ENCODE measurements around the gene UXS1.
A peak's percentile ranks its signal among the peaks of the same experiment; 100 is the strongest.
"Not testable (repeated sequence)": the region's sequence is repeated elsewhere in the genome, so short reads cannot be mapped to it uniquely, and the experiment has no call there.

Gene UXS1

DNA sequence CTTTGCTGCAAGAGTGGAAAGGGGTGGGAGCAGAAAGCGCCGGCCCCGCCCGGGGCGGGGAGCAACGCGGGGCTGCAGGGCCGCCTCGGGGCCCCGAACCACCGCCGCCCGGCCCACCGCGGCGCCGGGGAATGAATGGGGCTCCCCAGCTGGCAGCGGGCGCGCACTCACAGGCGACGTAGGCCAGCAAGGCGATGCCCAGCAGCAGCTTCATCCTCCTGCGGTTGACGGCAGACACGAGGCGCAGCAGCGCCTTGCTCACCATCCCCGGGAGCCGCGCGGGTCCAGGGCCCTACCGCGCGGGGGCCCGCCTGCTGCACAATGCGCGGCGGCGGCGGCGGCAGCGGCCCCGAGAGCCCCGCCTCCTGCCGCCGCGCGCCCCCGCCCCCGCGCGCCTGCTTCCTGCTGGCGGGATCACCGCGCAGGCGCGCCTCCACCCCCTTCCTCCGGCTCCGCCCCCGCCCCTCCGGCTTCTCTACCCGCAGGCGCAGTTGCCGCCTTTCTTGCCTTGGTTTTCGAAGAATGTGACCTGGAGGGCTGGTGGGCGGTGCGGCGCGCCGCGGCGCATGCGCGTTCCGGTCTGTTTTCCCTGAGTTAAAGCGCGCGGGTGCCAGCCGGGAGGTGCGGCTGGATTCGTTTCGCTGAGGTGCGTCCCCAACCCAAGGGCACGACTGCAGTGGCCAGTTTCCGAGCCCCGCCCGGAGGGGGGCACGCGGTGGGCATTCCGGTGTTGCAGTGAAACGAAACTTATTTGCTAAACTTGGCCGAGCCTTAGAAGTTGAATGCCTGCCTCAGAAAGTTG is at the start of gene UXS1:
TSS of gene UXS1 (minus strand) at position 325 of the 802 bp plus-strand sequence. CDS start at position 265, 60 bp downstream.
- peak; percentile 93 for DNase-seq

DNA sequence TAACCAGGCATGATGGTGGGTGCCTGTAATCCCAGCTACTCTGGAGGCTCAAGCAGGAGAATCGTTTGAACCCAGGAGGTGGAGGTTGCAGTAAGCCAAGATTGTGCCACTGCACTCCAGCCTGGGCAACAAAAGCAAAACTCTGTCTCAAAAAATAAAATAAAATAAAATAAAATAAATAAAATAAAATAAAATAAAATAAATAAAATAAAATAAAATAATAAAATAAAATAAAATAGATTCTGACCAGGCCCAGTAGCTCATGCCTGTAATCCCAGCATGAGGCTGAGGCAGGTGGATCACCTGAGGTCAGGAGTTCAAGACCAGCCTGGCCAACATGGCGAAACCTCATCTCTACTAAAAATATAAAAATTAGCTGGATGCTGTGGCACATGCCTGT is 45.4 kb upstream of the UXS1 start:
- DNase-seq = not testable (repeated sequence)

DNA sequence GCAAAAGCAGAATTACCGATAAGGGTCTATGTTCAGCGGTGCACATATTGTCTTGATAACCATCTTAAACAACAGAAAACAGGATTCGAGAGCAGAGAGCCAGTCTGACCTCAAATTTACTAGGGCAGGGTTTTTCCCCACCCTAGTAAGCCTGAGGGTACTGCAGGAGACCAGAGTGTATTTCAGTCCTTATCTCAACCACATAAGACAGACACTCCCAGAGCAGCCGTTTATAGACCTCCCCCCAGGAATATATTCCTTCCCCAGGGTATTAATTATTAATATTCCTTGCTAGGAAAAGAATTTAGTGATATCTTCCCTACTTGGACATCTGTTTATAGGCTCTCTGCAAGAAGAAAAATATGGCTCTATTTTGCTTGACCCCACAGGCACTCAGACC is 41.3 kb upstream of the UXS1 start:
- DNase-seq = not testable (repeated sequence)

DNA sequence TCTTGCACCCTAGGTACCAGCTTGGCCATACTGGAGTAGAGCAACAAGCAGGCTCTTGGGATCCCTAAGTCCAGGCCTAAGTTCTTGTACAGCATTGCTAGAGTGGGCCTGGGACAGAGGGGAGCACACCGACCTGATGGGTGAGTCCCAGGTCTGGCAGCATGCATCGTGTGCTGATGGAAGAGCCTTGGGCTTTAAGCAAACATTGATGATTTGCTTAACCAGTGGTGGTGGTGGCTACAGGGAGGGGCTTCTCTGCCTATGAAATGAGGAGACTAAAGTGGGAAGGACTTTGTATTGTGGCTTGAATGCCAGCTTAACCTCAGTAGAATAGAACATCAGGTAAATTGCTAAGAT is 39.2 kb upstream of the UXS1 start:
- no peak for DNase-seq

DNA sequence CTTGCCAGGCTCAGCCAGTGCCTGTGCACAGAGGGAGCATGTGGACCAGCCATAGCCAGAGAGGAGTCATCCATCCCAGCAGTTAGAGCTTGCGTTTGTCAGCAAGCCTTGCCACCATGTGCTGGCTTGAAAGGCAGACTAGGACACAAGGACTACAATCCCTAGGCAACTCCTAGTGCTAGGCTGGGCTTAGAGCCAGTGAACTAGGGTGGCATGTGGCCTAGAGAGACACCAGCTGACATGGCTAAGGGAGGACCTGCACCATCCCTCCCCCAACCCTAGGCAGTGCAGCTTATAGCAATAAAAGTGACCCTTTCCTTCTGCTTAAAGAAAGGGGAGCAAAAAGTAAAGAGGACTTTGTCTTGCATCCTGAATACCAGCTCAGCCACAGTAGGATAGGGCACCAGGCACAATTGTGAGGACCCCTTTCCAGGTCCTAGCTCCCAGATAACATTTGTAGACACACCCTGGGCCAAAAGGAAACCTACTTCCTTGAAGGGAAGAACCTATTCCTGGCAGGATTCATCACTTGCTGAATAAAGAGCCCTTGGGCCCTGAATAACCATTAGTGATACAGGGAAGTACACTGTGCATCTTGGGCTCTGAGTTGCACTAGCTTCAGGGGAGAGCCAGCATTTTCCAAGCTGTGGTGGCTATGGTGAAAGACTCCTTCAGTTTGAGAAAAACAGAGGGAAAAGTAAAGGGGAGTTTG is 38.7 kb upstream of the UXS1 start:
- no peak for DNase-seq

DNA sequence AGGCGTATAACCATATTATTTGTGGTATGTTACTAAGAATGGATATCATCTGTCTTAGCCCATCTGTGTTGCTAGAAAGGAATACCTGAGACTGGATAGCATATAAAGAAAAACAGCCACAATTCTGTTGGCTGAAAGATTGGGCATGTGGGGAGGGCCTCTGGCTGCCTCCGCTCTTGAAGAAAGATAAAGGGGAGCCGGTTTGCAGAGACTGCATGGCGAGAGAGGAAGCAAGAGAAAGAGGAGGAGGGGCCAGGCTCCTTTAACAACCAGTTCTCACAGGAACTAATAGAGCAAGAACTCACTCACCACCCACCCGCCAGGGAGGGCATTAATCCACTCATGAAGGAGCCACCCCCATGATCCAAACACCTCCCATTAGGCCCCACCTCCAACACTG is 29.2 kb upstream of the UXS1 start:
- no peak for DNase-seq

DNA sequence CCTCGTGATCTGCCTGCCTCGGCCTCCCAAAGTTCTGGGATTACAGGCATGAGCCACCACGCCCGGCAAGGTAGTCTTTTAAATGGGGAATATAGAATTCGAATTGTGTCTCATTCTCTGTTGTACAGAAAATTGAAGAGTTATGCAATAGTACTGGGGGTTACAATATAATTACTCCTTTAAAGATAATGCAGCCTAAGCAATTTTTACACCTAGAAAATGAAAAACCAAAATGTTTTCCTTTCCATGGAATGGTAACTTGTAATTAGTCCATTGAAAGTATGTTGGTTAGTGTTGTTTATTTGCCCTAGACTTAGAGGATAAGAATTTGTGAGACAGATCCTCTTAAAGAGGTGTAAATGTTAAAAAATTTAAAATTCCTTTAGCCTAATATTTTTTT is 28.0 kb upstream of the UXS1 start:
- DNase-seq = not testable (repeated sequence)

DNA sequence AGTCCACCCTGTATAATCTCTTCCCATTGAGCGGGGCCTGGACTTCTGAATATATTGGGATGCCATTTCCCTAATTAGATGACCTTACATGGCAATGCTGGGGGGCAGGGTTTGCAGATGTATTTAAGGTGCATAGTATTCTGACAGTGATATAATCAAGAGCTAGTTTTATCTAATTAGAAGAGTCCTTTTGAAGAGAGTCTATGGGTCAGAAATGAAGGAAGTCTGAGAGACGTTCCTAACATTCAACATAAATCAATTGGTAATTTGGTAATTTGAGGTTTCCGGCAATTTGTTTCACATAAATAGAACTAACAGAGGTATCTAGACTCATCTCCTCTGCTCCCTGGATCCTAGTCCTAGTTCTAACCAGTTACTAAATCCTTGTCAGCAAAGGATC is 25.7 kb upstream of the UXS1 start:
- DNase-seq = no peak

DNA sequence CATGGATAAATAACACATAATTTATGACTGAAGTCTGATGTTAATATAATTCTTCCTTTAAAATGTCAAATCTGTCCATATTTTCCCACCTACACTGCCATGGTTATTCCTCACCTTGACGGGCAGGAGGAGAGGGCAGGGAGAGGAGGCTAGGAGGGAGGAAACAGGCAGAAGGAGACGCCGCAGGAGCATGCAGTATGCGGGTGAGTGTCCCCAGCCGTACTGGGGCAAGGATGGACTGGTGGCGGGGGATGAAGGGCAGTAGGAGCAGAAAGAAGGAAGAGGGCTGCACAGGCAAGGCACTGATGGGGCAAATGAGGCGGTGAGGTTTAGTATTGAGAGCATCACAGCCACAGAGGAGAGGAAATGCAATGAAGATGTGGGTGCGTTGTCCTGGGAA is 25.1 kb upstream of the UXS1 start:
- DNase-seq = not testable (repeated sequence)

DNA sequence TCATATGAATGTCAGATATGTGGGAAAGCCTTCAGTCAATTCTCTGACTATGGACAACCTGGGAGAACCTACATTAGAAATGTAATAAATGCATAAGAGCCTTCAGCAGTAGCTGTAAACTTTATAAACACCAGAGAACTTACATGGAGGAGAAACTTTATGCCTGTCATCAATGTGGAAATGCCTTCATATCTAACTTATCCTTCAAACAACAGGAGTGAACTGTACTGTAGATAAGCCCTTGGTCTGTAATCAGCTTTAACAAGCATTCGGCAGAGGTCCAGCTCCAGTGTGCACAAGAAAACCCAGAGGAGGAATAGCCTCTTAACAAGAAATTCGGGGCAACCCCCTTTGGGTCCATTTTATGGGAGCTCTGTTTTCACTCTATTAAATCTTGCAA is 14.8 kb upstream of the UXS1 start:
- DNase-seq = no peak

DNA sequence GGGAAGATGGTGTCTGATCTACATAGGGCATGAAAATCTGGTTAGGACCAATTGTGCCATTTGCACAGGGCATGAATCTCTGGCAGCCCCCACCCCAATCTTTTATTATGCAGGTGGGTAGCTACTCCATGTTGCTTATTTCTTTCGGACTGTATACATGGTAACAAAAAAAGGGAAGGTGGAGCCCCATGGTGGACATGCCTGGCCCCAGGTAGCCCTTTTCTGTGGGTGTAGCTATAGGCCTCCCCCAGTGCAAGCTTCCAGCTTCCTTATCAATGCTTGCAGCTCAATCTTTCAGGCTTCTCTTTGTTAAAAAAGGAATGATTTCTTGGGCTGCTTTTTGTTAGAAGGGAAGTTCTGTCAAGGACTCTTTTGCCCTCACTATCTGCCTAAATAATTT is 14.3 kb upstream of the UXS1 start:
- DNase-seq = no peak

DNA sequence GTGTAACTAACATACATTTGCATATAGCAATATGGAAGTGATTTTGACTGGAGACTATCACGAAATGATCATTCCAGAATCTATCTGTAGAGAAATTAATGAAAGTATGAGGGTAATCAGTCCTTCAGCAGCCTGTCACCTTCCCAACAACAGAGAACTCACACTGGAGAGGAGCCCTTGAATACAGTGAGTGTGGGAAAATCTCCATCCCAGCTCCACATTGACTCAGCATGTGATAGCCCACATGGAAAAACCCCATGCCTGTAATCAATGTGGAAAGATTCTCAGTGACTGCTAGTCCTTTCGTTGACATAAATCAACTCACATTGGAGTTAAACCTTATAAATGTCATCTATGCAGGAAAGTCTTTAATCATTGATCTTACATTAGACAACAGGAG is 13.1 kb upstream of the UXS1 start:
- no peak for DNase-seq

DNA sequence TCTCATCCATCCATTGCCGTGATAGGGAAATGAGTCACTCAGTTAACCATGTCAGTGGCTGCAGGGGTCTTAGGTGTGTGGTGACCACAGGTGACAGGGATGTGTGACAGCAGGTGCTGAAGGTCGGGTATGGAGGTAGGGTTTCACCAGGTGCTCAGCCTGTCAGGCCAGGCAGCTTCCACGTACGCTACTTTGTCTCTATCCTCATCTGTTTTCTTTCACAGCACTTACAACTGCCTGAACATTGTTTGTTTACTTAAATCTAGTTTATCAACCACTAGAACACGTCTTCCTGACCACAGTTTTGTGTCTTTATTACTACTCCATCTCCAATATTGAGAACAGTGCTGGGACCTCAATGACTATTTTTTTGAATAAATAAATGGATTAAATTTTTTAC is 11.4 kb upstream of the UXS1 start:
- peak; percentile 65 for DNase-seq

DNA sequence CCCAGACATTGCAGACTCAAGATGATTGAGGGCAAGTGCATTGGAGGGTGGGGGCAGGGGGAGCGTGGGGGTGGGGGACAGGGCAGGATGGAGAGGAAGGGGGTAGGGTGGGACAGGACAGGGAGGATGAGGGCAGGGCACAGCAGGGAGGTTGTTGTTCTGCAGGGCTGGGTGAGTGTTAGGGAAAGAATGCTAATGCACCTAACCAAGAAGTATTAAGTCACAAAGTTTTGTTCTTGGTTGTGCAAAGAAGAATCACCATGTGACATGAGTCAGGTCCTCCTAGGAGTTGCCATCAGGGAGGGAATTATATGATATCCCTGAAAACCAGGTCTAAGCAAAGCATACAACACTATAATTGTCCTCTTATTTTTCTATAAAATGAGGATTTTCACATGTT is 10.4 kb upstream of the UXS1 start:
- DNase-seq = not testable (repeated sequence)

DNA sequence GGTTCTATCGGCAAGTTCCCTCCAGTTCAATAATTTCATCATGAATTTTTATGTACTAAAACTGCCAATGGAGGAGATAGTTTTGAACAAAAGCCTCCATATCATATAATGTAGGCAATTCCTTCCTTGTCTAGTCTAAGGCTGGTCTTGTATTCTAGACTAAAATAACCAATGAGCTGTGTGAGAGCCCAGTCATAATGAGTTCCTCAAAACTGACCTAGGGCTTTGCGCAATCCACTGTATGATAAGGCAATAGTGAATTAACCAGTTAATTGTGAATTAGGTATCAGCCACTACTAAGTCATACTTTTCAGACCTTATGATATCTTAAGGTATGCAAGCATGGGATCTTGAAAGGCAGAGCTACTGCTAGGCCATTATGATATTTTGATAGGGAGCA is 7.6 kb upstream of the UXS1 start:
- no peak for DNase-seq

DNA sequence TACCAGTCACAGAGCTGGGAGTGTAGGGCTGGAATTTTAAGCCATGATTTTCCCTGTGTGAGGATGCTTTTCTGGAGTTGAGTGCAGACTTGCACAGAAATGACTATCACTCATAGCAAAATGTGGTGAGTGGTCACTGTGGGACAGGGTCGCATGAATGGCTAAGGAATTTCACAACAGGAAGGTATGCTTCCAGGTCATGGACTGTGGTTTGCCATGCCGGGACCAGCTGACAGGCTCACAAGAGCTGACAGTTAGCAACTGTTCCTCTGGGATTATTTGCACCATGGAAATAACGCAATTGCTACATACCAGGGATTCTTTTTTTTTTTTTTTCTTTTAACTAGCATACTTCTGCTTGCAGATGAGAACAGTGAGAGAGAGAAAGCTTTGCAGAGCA is 3.8 kb upstream of the UXS1 start:
- no peak for DNase-seq

DNA sequence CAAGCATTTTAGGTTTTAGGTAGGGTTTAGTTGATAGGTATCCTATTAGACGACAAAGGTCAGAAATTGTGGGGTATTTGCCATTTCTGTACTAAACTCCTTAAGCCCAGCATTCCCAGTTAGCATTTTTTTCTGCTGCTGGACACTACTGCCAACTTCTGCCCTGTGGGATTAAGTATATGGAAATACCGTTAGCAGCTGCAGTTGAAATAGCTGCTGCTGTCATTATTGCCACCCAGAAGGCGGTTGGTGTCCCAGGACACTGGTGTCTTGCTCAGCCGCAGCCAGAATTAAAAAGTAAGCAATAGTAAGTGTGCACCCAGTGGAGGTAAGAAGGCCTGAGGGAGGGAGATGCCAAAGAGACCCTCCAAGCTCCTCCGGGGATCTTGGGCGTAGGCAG is 1.9 kb upstream of the UXS1 start:
- DNase-seq = no peak

DNA sequence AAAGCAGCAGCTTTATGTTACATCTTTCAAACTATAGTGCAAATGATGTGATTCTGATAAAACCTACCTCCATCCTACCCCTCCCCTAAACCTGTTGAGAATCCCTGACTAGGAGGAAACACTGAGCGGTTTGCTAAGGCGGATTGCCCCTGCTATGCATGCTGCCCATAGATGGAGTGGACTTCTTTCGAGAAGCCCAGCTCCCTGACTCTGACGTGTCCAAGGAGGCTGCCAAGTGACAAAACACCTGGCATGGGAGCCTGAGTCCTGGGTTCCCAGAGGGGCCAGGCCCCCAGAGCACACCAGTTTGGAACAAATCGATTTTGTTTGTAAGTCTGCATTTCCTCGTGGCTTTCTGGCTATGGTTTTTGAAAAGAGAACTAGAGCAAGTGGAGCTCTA is 1.4 kb upstream of the UXS1 start:
- DNase-seq = no peak

DNA sequence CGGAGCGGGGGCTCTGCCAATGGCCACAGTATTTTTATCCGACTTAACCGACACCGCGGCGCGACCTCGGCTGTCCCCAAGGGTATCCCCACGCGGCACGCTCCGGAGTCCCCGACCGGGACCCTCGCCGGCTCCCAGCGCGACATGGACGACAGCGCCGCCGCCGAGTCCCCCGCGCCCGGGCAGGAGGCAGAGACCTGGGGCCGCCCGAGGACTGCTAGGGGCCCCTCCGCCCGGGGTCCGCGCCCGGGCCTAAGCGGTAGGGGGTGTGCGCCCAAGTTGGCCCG is 468 bp downstream of the UXS1 start:
- no peak for DNase-seq

DNA sequence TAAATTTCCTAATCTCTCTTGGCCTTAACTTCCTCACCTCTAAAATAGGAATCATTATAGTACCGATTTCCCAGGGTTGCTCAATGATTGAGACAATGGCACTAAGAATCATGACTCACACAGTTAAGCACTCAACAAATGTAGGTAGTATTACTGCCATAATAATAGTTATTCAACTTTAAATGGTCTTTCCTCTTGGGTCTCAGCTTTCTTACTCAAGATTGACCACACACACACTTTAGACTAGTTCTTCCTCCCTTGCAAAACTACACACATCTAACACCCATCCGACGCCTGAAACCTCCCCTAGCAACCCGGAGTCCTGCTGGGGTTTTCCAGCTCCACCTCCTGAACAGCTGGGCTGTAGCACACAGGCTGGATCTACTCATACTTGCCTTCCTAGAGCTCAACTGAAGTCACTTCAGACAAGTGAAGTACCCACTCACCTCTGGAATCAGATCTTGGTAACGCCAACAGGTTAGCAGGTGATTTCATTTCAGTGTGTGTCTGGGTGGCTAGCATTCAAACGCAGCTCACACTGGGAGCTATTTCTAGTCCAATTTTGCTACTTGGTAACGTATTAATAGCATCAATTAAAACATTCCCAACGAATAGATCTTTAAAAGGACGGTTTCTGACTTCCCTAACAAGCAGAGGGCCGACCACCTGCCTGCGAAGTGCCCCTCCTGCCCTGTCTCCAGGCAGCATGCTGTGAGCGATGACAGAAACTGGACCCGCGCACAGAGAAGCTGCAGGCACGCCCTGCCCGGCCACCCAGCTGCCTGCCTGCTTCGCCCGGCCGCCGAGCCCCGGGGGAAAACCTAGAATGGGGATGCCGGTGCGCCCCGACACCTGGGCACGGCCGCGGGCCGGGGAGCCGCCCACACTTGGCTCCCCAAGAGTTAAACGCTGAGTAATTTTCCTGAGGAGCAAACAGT is 1.1 kb downstream of the UXS1 start:
- peak; percentile 23 for DNase-seq

DNA sequence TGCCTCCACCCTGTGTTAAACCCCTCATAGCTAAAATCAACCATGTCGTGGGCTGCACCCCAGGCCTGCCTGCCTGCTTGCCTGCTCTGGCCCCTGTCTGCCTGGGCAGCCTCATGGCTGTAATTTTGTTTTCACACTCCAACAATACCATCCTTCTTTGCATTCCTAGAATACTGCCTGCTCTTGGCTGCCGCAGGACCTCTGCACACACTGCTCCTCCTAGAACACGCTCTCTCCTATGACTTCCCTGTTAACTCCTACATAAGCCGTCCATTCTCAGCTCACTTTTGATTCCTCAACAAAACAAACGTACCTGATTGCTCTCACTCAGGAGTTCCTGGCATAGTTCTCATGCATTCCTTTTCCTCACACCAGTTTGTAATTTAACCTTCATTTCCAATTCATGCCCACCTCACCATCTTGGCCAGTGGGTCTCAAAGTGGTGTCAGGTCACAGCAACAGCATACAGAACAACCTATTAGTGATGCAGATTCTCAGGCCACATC is 2.5 kb downstream of the UXS1 start:
- no peak for DNase-seq

DNA sequence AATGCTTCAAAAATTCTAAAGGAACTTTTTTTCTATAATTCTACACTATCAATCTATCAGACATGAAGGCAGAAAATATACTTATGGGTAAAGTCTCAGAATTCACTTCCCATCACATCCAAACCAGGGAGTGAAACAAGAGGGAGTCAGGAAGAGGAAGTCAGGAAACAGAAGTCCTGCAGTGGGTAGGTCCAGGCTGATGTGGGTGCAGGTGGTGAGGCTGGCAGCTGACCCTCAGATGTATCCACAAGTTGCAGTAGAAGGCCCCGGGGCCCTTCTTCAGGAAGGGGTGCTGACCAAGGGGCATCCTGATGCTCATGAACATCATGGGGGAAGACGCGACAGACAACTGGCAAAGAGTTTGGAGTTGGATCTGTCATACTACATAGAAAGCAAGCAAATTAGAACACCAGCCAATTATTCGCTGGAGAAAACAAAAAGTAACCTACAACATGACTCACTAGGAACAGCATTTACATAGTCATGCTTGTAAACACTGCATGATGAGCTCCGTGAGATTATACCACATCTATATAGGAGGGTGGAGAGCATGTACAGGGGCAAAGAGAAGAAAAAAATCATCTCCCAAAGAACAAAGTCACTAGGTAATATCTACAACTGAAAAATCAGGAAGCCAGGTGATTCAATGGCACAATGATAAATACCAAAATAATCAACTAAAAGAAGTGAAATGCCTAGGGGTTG is 4.2 kb downstream of the UXS1 start:
- DNase-seq = no peak

DNA sequence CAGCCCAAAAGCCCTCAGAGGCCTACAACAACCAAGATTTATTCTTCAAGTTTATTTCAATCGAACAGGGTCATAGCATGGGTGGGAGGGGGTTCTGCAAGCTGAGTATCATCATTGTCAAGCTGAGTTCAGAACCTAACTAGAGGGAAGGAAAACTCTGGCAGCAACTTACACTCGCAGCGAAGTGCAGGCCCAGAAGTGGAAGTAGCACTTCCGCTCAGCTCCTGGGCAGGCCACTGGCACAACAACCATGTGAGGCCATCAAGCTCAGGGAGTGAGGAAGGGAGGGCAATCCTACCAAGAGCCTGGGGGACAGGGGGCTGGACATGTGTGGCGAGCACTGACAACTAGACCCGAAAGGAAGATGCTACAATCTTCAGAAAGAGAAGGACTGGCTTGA is 4.8 kb downstream of the UXS1 start:
- no peak for DNase-seq

All from DMS153 (cell line).